GM21786 (cell line): ENCODE measurements around the gene UPK3BL2.
"Not testable (repeated sequence)": the region's sequence is repeated elsewhere in the genome, so short reads cannot be mapped to it uniquely, and the experiment has no call there.

ENCODE experiments used
- ATAC-seq: cut with Tn5 transposase; IDR thresholded peaks from one replicate; pipeline ENCODE4 v1.9.1; 2021; ENCODE audit not compliant: unreplicated experiment

Gene UPK3BL2

DNA sequence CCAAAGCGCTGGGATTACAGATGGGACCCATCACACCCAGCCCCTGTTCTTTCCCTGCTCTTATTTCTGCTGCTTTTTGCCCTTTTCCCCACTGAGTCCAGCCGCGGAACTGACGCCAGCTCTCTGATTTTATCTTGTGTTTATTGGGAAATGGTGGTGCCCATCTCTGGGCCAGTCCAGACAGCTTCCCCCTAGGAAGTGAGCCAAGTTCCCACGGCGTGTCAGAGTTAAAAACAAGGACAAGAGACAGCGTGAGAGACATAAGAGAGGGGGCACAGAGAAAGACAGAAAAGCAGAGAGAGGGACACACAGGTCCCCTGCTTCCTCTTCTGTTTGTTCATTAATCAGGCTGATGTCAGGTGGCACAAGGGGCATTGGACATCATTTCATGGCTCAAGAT is 11.9 kb downstream of the UPK3BL2 start:
- not testable (repeated sequence) for ATAC-seq

DNA sequence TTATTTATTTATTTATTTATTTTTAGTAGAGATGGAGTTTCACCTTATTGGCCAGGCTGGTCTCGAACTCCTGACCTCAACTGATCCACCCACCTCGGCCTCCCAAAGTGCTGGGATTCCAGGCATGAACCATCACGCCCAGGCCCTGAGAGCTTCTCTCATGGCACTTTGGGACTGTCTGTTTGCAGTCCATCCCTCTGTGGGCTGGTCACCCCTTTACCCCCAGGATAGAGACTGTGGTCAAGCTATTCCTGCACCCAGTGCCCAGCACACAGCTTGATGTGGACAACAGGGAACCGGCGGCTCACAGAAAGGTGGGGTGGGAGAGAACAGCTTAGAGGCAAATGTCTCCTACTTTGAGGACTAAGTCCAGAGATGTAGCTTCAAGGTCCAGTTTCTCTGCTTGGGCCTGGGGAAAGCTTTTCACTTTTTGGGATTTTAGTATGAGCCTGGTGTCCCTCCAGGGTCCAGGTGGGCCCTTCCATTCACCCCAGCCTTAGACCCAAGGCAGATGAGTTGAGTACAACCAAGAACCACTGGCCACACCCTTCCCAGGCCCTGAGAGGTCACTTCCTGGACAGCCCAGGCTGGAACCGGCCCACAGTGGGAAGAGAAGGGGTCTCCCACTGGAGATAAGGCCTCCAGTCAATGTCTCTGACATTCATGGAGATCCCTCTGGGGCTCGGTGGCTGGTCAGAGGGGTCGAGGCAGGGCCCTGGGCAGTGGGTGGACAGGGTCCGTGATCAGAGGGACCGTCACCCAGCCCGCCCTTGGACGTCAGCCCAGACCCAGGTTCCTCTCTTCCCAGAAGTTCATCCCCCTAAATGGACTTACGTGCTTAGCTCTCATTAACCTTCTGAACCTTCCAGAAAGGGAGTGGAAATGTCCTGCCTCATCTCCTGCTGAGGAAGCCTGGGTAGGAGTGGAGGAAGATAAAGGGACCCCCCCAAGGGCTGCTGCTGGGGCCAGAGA is 15.4 kb downstream of the UPK3BL2 start:
- not testable (repeated sequence) for ATAC-seq

DNA sequence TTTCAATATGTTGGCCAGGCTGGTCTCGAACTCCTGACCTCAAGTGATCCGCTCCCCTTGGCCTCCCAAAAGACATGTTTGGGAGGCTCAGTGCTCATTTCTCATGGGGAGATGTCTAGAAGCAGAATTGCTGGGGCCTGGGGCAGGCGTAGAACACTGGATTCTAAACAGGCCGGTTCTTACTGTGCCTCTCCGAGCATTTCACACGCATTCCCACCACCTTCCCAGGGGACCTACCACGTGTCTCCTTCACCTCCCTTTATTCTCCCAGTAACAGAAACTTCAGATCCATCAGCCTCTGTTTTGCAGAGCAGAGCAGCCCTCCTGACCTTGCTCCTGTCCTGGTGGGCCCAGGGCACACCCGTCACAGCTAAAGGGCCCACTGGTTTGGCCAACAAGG is 16.3 kb downstream of the UPK3BL2 start:
- not testable (repeated sequence) for ATAC-seq

DNA sequence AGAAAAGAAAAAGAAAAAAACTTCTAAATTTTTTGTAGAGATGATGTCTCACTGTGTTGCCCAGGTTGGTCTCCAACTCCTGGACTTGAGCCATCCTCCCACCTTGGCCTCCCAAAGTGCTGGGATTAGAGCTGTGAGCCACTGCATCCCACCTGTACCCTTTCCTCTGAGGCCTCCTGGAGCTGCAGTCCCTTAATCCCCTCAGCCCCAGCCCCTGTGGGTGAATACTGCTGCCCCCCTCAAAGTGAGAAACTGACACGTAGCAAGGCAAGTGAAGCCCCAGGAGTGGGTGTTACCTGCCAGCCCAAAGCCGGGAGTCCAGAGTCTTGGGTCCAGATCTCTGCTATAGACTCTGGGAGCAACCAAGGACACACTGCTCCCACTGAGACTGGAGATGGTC is 18.7 kb downstream of the UPK3BL2 start:
- not testable (repeated sequence) for ATAC-seq

DNA sequence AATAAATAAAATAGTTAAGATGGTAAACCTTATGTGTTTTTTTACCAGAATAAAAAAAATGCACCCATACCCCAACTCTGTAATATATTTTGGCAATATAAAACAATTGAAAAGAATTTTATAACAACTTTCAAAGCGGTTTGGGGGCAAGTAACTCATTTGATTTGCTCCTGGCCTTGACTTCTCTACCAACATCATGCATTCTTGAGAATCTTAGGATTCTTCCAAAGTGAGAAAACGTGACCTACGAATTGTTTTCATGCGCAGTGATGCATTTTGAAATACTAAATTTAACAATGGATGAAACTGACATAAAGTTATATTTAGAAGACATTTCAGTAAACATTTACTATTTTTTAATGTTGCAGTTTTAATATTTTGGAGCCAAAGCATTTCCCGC is 22.7 kb downstream of the UPK3BL2 start:
- not testable (repeated sequence) for ATAC-seq

DNA sequence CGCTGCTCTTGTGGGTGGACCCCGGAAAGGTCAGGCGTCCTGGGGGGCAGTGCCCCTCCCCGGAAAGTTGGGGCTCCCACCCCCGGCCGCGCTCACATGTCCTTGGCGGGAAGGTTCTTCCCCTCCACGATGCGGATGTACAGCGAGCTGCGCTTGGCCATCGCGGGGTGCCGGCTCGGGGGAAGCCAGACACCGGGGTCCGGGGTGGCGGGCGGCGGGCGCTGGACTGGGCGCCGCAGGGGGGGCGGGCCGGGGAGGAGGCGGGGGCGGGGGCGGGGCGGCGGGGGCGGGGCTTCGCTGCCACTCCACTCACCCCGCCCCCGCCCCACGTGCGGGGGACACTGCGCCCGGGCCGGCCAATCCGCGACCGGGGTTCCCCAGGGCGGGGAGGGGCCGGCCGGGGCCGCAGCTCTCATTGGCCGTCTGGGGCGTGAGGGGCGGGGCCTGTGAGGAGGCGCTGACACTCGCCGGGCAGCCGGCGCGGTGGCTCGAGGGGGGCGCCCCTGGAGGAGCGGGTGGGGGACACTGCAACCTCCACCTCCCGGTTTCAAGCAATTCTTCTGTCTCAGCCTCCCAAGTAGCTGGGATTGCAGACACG is 25.8 kb downstream of the UPK3BL2 start, which contains the start of gene RASA4B:
RASA4B (minus strand) TSS at position 228 of the 598 bp plus-strand sequence; CDS start at position 161, 67 bp downstream.
- ATAC-seq, result peak; percentile 50

DNA sequence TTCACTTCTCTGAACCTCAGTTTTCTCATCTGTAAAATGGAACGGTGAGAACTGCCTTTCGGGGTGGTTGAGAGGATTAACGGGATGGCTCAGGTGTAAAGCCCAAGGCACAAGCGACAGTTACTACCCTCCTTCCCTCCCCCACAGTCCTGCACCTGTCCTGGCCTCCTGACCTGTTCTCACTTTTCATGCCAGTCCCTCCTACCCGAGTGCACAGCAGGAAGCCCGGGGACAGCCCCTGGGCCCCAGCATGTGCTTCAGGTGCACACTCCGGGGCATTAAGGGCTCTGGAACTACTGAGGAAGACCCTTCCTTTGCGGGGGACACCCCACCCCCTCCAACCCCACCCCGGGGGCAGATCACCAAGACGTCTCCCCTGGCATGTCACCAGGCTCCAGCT is 26.5 kb downstream of the UPK3BL2 start:
- ATAC-seq, result not testable (repeated sequence)

DNA sequence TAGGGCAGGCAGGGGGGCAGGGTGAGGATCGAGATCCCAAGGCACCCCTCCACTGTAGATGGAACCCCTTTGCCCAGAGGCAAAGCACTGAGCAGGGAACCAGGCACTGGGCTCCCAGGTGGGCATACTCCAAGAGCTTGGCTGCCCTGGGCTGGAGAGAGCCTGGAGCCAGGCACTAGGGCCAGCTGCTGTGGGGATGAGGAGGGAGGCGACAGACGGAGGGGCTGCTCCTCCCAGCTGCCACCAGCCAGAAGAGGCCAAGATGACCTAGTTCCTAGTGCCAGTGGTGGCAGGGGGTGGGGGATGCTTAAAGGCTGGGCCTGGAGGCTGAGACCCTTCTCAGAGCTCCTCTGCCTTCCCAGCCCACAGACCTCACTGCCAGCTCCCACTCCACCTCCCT is 27.6 kb downstream of the UPK3BL2 start:
- ATAC-seq, result not testable (repeated sequence)

DNA sequence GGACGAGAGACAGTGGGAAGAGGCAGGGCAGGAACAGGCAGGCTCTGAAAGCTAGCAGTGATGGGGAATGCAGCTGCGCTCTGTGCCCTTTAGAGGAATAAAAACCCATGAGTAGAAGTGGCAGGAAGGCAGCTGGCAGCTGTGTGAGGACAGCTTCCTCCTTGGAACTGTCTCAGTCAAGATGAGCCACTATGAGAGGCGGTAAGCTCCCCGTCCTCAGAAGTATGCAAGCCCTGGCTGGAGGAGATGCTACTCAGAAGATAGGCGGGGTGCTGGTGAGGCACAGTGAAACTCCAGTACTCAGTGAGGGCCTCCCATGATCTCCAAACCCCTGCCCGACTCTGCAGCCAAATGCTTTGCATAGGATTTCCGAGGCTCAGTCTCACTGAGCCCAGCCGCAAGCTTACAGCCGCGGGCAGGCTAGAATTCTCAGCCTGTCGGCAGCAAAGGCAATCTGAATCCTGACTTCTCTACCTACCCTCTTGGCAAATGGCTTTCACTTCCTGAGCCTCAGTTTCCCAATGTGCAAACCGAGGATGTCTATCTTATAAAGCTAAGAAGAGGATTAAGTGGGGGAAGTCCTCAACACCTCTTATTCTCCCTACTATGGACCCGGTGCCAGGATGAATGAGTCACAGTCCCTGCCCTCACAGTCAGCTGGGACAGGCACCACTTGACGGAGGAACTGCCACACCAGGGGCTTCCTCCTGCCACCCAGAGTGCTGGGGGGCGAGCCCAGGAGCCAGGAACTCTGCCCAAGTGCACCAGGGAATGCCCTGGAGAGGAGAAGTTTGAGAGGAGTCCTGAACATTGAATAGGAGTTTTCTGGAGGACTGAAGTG is 28.4 kb downstream of the UPK3BL2 start:
- peak; percentile 60 for ATAC-seq

DNA sequence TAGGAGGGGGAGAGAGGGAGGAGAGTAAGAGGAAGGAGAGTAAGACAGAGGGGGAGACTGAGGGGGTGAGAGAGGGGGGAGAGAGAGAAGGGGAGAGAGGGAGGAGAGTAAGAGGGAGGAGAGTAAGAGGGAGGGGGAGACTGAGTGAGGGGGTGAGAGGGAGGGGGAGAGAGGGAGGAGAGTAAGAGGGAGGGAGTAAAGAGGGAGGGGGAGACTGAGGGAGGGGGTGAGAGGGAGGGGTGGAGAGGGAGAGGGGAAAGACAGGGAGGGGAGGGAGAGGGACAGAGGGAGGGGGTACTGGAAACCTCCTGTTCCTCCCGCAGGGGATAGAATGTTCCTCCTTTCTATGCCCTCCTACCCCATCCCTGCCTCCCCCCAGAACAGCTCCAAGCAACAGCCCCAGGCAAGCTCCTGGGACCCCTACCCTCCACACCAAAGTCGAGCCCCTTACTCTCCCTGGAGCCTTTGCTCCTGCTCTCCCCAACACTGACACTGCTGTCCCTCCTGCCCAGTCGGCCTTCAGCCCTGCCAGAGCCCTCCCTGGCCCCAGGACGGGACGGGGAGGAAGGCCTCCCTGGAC is 30.8 kb downstream of the UPK3BL2 start:
- not testable (repeated sequence) for ATAC-seq

DNA sequence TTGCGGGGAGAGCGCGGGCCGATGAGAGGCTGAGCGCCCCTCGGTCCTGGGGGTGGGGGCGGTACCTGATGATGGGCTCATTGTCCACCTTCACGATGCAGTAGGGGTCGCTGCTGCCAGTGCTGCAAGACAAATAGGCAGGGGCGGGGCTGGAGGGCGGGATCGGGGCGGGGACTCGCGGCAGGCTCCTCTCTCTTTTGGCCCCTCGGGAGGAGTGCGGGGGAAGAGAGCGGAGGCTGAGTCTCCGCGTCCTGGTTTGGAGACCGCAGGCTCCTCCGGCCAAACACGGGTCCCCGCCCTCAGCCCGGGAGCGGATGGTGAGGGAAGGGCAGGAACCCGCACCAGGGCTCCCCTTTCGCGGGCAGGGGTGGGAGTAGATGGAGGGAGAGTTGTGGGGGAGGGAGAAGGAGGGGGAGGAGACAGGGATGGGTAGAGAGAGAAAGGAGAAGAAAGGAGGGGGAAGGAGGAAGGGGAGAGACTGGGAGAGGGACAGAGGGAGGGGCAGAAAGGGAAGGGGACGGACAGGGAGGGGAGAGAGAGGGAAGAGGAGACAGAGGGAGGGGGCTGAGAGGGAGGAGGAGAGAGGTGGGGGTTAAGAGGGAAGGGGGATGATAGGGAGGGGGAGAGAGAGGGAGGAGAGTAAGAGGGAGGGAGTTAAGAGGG is 31.5 kb downstream of the UPK3BL2 start:
- peak; percentile 41 for ATAC-seq

DNA sequence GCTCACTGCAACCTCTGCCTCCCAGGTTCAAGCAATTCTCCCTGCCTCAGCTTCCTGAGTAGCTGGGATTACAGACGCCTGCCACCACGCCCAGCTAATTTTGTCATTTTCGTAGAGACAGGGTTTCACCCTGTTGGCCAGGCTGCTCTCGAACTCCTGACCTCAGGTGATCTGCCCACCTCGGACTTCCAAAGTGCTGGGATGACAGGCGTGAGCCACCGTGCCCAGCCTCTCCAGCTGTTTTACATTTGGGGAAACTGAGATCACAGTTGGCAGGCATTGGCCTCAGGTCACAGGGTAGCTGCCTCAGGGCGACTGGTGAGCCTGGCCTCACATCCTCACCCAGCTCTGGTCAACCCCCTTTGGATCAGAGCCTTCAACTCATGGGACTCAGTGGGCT is 32.9 kb downstream of the UPK3BL2 start:
- ATAC-seq, result not testable (repeated sequence)

DNA sequence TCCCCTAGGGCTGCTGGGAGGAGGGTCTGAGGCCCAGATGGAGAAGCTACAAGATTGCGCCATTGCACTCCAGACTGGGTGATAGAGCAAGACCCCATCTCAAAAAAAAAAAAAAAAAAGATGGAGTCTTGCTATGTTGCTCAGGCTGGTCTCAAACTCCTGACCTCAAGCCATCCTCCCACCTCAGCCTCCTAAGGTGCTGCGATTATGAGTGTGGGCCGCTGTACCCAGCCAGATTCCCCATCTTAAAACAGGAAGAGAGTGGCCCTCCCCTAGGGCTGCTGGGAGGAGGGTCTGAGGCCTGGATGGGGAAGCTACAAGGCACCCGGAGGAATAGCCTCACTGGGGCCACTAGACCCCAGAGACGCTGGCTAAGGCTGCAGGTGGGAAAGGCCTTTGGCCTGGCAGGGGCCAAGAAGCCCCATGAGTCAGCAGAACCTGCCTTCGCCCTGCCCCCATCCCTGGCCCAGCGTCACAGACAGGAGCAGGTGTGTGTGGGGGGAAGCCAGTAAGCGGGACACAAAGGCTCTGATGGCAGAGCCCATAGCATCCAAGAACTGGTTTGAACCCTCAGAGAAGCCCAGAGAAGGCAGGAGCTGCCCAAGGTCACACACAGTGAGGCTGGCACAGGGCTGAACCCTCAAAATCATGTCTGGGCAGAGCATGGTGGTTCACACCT is 35.9 kb downstream of the UPK3BL2 start:
- not testable (repeated sequence) for ATAC-seq

DNA sequence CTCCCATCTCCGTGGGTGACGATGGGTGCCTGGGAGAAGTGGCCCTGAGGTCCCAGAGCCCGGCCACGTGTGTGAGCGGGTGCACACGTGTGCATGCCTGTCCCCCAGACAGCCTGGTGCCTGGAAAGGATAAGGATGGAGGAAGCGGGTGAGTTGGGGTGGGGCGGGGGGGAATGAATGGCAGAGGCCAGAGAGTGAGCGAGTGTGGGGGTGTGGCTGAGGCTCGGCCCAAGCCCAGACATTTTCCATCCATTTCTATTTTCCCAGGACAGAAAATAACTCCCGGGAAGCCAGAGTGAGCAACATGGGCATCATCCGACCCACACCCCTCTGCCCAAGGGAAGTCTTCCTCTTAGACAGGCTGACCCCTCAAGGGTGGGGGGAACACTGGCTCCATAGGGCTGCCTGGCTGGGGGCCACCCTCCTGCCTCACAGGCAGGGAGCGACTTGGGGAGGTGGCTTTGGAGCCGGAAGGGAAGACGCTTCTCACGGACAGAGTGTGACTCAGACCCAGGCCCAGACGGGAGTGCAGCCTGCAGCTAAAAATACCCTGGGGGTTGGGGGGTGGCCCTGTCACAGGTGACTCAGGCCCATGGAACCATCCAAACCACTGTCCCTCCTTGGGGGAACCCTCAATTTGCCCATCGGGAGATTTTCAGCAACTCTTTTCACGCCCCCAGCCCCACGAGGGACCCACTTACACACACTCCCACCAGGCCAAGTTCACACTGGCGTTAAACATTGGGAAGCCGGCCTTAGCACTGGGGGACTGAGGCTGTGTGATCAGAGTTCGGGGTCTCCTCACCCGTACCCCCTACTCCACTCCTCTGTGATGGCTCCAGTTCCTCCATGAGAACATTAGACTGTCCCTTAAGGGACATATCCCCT is 38.0 kb downstream of the UPK3BL2 start:
- not testable (repeated sequence) for ATAC-seq

DNA sequence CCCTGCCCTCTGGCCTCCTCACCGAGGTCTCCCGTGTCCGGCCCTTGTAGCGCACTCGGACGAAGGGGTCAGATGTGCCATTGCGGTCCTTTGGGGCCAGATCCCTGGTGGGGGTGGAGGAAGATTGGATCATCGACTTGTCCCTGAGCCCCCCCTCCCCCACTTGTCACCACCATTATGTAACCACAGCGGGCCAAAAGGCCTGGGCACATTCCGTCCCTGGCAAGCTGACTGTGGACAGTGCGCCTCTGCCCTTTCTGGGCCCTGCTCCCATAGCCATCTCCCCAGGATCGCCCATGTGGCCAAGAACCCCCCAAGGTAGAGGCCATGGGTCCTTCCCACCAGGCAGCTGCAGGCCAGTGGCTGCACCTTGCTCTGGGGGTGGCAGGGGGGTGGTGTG is 40.4 kb downstream of the UPK3BL2 start:
- ATAC-seq, result not testable (repeated sequence)

DNA sequence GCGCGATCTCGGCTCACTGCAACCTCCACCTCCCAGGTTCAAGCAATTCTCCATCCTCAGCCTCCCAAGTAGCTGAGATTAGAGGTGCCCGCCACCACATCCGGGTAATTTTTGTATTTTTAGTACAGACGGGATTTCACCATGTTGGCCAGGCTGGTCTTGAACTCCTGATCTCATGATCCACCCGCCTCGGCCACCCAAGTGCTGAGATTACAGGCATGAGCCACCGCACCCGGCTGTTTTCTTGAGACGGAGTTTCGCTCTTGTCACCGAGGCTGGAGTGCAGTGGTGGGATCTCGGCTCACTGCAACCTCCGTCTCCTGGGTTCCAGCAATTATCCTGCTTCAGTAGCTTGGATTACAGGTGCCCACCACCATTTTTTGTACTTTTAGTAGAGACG is 45.2 kb downstream of the UPK3BL2 start:
- ATAC-seq, result not testable (repeated sequence)

DNA sequence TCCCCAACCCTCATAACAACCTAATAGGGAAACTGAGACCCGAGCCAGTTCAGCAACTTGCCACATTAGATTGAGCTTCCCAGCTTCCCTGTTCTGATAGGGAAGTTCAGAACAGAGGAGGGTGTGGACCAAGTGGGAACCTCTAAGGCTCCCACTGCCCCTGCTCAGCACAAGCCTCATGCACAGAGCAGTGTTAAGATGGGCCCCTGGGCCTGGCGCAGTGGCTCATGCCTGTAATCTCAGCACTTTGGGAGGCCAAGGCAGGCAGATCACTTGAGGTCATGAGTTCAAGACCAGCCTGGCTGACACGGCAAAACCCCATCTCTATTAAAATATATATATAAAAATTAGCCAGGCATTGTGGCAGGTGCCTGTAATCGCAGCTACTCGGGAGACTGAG is 46.2 kb downstream of the UPK3BL2 start:
- ATAC-seq, result not testable (repeated sequence)

DNA sequence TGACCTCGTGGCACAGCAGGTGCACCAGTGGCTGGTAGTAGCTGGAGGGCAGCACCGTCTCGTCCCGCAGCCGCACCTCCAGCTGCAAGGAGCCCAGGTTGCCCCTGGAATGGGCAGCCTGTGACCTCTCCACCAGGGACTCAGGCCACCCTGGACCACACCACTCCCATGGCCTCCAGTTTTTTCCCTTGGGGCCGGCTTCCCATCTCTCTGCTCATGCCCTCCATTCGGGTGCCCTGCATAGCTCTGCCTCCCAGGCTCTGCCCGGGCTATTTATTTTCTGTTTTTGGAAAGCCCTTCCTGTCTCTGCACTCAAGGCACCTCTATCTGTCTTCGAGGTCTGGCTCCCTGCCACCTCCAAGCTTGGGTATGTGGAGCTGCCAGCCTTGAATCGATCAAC is 46.6 kb downstream of the UPK3BL2 start:
- not testable (repeated sequence) for ATAC-seq
